HUES6 (cell line): ENCODE measurements around the gene GABPB1.

Source experiments
- H3K27ac ChIP-seq: 2 replicates; pipeline ENCODE4 v1.7.0; 2013; ENCODE audit warnings: low read depth, mild to moderate bottlenecking, low read length, inconsistent platforms
- H3K27me3 ChIP-seq: 2 replicates; pipeline ENCODE4 v1.6.1; 2013; ENCODE audit warnings: low read length; ENCODE audit not compliant: control insufficient read depth, insufficient read depth
- H3K36me3 ChIP-seq: 2 replicates; pipeline ENCODE4 v1.6.1; 2013; ENCODE audit warnings: low read length; ENCODE audit not compliant: control insufficient read depth, insufficient read depth
- H3K4me1 ChIP-seq: 2 replicates; pipeline ENCODE4 v1.6.1; 2013; ENCODE audit warnings: low read length; ENCODE audit not compliant: control insufficient read depth, insufficient read depth
- H3K4me3 ChIP-seq: 2 replicates; pipeline ENCODE4 v1.5.1; 2013; ENCODE audit warnings: low read depth, low read length
- H3K9ac ChIP-seq: one replicate; pipeline ENCODE4 v1.6.1; 2013; ENCODE audit warnings: mild to moderate bottlenecking, low read length
- H3K9me3 ChIP-seq: 2 replicates; pipeline ENCODE4 v1.6.1; 2013; ENCODE audit warnings: low read depth, low read length; ENCODE audit not compliant: control insufficient read depth, insufficient read depth

The GABPB1 gene

DNA sequence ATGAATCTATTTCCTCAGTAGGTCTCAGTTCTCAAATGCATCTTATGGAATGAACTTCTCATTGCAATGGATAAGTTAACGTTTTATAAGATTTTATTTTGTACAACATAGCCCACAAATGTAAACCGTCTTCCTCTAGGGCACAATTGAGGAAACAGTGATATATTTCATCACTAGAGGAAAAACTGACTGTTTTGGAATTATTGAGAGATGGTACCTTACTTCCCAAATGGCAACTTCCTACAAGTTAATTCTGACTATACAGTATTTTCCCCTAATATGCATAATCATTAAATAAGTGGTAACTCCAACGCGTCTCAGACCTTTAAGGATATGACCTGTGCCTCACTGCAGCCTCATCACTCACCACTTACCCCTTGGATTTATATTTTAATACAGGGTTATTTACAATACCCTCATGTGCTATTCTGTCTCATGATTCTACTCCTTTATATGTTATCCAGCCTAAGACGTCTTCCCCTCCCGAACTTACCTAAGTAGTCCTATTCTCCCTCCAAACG lies 13.3 kb downstream of the GABPB1 start:
- Histone ChIP-seq H3K9me3 (no peaks in the 10 kb centered on the region), H3K36me3 (peaks cover 4% of the 10 kb centered on the region; the same call in 1 of the 2 replicates), H3K4me1 (no peaks in the 10 kb centered on the region), H3K27ac (no peak overlapping the region), H3K27me3 (no peaks in the 10 kb centered on the region), H3K4me3 (no peak overlapping the region), H3K9ac (no peak overlapping the region)

- no peaks in the 10 kb centered on the region for H3K9me3 ChIP-seq
- H3K4me1 ChIP-seq: no peaks in the 10 kb centered on the region
- no peak overlapping the region for H3K9ac ChIP-seq
- H3K27ac ChIP-seq: no peak overlapping the region
- peaks cover 4% of the 10 kb centered on the region; the same call in 1 of the 2 replicates for H3K36me3 ChIP-seq
- no peaks in the 10 kb centered on the region for H3K27me3 ChIP-seq
- no peak overlapping the region for H3K4me3 ChIP-seq
These were observed 14.6 kb downstream of the GABPB1 start for GRCh38 chr15:50340416-50340815.

GRCh38 chr15:50339717-50340116 lies 15.3 kb downstream of the GABPB1 start:
- peaks cover 4% of the 10 kb centered on the region; the same call in 1 of the 2 replicates for H3K36me3 ChIP-seq
- no peak overlapping the region for H3K27ac ChIP-seq
- H3K9me3 ChIP-seq: no peaks in the 10 kb centered on the region
- no peaks in the 10 kb centered on the region for H3K4me1 ChIP-seq
- H3K9ac ChIP-seq: no peak overlapping the region
- H3K4me3 ChIP-seq: no peak overlapping the region
- H3K27me3 ChIP-seq: no peaks in the 10 kb centered on the region

DNA sequence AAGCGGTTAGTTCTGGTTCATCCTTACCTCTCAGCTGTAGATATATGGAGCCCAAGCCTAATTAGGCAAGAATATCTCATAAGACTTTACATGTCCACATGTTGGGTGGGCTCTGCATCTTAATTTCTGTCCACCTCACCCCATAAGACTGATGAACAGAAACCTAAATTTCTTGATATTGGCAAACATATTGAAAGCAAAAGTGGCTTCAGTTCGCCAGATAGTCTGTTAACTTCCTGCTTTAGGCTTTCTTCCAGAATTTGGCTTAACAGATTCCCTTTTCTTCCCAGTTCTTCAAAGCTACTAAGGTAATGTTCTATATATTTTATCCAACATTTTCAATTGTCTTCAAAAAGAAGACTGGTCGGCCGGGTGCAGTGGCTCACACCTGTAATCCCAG lies 19.7 kb downstream of the GABPB1 start:
- no peak overlapping the region for H3K9ac ChIP-seq
- peaks cover 4% of the 10 kb centered on the region; the same call in 1 of the 2 replicates for H3K36me3 ChIP-seq
- H3K27ac ChIP-seq: no peak overlapping the region
- peaks cover 9% of the 10 kb centered on the region for H3K4me1 ChIP-seq
- H3K27me3 ChIP-seq: no peaks in the 10 kb centered on the region
- H3K4me3 ChIP-seq: no peak overlapping the region
- H3K9me3 ChIP-seq: no peaks in the 10 kb centered on the region

DNA sequence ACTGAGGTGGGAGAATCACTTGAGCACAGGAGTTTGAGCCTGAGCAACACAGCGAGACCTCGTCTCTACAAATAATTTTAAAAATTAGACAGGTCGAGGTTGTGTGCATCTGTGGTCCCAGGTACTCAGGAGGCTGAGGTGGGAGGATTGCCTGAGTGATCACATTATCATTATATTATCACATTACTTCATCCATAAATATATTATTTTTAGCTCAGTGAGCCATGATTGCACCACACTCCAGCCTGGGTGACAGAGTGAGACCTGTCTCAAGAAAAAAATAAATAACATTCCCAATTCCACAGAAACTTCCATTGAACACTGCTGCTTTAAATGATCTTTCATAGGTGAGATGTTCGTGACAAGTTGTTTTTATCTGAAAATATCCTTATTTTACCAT lies 21.8 kb downstream of the GABPB1 start:
- Histone ChIP-seq H3K9me3 (no peaks in the 10 kb centered on the region), H3K27me3 (no peaks in the 10 kb centered on the region), H3K9ac (no peak overlapping the region), H3K27ac (no peak overlapping the region), H3K36me3 (peaks cover 4% of the 10 kb centered on the region; the same call in 1 of the 2 replicates), H3K4me3 (no peak overlapping the region), H3K4me1 (peaks cover 9% of the 10 kb centered on the region)

DNA sequence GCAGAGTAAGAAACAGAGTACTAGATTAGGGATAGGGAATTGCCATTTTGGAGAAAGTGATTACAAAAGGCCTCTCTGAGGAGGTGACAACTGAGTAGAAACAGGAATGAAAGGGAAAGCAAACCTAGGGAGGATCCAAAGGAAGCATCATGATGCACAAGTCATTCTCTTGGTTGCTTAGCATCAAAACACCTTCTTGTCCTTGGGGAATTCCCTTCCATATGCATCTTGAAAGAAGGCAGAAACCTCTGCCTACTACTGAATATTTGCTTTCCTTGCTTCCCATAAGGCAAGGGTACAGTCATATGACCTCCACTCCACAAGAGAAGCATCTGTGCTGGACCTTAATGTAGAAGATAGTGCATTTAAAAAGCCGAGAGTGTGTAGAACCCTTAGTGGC lies 24.1 kb downstream of the GABPB1 start:
- Histone ChIP-seq H3K9ac (no peak overlapping the region), H3K4me3 (no peak overlapping the region), H3K9me3 (no peaks in the 10 kb centered on the region), H3K27ac (no peak overlapping the region), H3K36me3 (no peaks in the 10 kb centered on the region), H3K4me1 (peaks cover 9% of the 10 kb centered on the region), H3K27me3 (no peaks in the 10 kb centered on the region)

- Histone ChIP-seq H3K27ac (no peak overlapping the region), H3K9me3 (no peaks in the 10 kb centered on the region), H3K27me3 (no peaks in the 10 kb centered on the region), H3K36me3 (no peaks in the 10 kb centered on the region), H3K9ac (no peak overlapping the region), H3K4me1 (peaks cover 9% of the 10 kb centered on the region), H3K4me3 (no peak overlapping the region)
These were observed 26.9 kb downstream of the GABPB1 start for GRCh38 chr15:50328116-50328515.

DNA sequence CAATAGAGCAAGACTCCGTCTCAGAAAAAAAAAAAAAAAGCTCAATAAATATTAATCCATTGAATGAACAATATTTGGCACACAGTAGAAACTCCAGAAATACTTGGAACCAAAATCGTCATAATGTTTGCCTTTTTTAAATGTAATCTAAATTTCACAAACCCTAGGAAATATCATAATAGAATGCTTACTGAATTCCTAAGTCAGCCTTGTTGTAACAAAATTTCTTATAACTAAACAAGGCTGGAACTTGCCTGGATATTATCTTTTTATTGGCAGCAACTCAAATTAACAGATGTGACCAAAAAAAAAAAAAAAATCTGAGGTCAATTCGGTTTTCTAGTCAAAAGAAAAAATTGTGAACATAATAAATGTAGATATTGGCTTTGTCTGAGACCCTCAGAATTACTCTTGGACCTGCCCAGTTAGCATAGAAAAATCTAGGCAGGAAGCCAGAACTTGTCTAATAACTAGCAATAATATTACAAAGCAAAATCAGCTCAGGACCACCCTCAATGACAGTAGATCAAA lies 33.3 kb downstream of the GABPB1 start:
- Histone ChIP-seq H3K27ac (no peak overlapping the region), H3K27me3 (no peaks in the 10 kb centered on the region), H3K9ac (no peak overlapping the region), H3K4me3 (no peak overlapping the region), H3K9me3 (no peaks in the 10 kb centered on the region), H3K4me1 (no peaks in the 10 kb centered on the region), H3K36me3 (peaks cover 4% of the 10 kb centered on the region; the same call in 1 of the 2 replicates)

- H3K9ac ChIP-seq: no peak overlapping the region
- H3K9me3 ChIP-seq: no peaks in the 10 kb centered on the region
- H3K36me3 ChIP-seq: peaks cover 4% of the 10 kb centered on the region; the same call in 1 of the 2 replicates
- no peaks in the 10 kb centered on the region for H3K27me3 ChIP-seq
- no peaks in the 10 kb centered on the region for H3K4me1 ChIP-seq
- H3K27ac ChIP-seq: no peak overlapping the region
- H3K4me3 ChIP-seq: no peak overlapping the region
These were observed 34.5 kb downstream of the GABPB1 start for GRCh38 chr15:50320504-50320903.

DNA sequence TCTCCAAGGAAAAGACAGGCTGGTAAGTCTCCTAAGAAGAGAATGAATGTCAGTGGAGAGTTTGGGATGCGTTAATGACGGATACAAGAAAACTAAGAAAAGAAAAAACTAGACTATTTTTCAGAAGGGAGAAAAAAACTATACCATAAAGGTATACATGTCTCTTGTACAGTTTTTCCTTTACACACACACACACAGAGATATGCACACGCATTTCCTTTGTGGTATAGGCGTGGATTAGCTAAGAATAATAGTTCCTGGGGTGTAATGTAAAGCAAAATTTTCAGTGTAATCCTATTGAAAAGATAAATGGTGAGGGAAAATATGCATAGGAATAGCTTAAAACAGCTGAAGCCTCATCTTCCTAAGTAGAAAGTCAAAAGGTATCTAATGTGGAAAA lies 36.3 kb downstream of the GABPB1 start:
- Histone ChIP-seq H3K27ac (no peak overlapping the region), H3K9ac (no peak overlapping the region), H3K27me3 (no peaks in the 10 kb centered on the region), H3K4me1 (no peaks in the 10 kb centered on the region), H3K4me3 (no peak overlapping the region), H3K9me3 (no peaks in the 10 kb centered on the region), H3K36me3 (peaks cover 4% of the 10 kb centered on the region; the same call in 1 of the 2 replicates)

DNA sequence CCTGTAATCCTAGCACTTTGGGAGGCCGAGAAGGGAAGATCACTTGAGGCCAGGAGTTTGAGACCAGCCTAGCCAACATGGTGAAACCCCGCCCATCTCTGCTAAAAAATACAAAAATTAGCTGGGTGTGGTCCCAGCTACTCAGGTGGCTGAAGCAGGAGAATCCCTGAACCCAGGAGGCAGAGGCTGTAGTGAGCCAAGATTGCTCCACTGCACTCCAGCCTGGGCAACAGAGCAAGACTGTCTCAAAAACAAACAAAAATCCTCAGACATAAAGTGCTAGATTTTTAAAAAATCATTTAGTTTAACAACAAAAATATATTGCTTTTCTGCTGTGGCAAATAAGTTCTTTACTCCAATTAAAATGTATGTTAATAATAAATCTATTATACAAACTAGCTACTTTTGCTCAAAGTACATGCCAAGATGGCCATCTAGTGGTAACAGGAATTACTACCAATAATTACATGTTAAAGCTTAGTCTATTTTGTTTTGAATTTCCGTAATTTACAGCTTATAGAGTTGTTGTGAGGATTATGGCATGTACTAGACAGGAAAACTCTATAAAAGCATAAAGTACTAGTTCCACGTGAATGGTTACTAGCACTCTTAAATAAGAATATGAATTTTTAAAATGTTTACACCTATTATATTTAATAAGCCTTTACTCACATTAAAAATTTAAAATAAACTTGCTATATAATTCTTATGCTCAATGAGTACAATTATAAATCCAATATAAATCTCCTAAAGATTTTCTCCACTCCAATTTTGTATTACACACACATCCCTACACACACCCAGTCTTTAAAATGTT lies 39.0 kb downstream of the GABPB1 start:
- H3K9me3 ChIP-seq: no peaks in the 10 kb centered on the region
- H3K36me3 ChIP-seq: peaks cover 4% of the 10 kb centered on the region; the same call in 1 of the 2 replicates
- no peak overlapping the region for H3K9ac ChIP-seq
- H3K27ac ChIP-seq: no peak overlapping the region
- H3K4me1 ChIP-seq: no peaks in the 10 kb centered on the region
- H3K27me3 ChIP-seq: no peaks in the 10 kb centered on the region
- H3K4me3 ChIP-seq: no peak overlapping the region
